Neural crest cell (in vitro differentiated cells): ENCODE data around the gene SERAC1. TPM values are rescaled to one million over a fixed set of nuclear protein-coding genes. Genes with fewer than 3 reads are reported as not detected.

ENCODE experiments used
- DNase-seq: peaks from one replicate; pipeline ENCODE4 v3.0.0; 2021; ENCODE audit warnings: low read depth, mixed read lengths, low spot score
- H3K27ac Mint-ChIP-seq: one replicate; pipeline ENCODE4 v1.8.0; 2021; ENCODE audit warnings: mild to moderate bottlenecking, mixed read lengths; ENCODE audit not compliant: unreplicated experiment
- H3K27me3 Mint-ChIP-seq: 2 replicates; pipeline ENCODE4 v1.8.0; 2021; ENCODE audit warnings: low read depth, mild to moderate bottlenecking, mixed read lengths
- H3K36me3 Mint-ChIP-seq: 2 replicates; pipeline ENCODE4 v1.8.0; 2021; ENCODE audit warnings: low read depth, mild to moderate bottlenecking, mixed read lengths
- H3K4me1 Mint-ChIP-seq: 2 replicates; pipeline ENCODE4 v1.8.0; 2021; ENCODE audit warnings: mixed read lengths
- H3K4me3 Mint-ChIP-seq: one replicate; pipeline ENCODE4 v1.8.0; 2021; ENCODE audit warnings: mild to moderate bottlenecking, mixed read lengths
- H3K9me3 Mint-ChIP-seq: 2 replicates; pipeline ENCODE4 v1.8.0; 2021; ENCODE audit warnings: mixed read lengths
- CTCF ChIP-seq: fragments of 200-600 bp; sonication (generic); conservative IDR thresholded peaks from 2 replicates; pipeline ENCODE4 v1.5.0; 2021; ENCODE audit warnings: antibody characterized with exemption, mild to moderate bottlenecking
- total RNA-seq: library from RNA; stranded (reverse); gene quantifications from 2 replicates; pipeline ENCODE4 v1.2.1, GENCODE V29; 2021

Gene SERAC1
- total RNA-seq, 1 donor from 2014 or later = 11.3 TPM

GRCh38 chr6:158165919-158166416 lies 2.1 kb downstream of the SERAC1 start:
- H3K9me3 Mint-ChIP-seq = no peaks in the 10 kb centered on the region

GRCh38 chr6:158164579-158165170 lies 3.4 kb downstream of the SERAC1 start:
- no peaks in the 10 kb centered on the region for H3K36me3 Mint-ChIP-seq
- H3K27ac Mint-ChIP-seq = no peak overlapping the region
- DNase-seq = no peak
- peak overlapping the region; percentile 31 for H3K4me3 Mint-ChIP-seq
- TF ChIP-seq CTCF = no peak
- H3K27me3 Mint-ChIP-seq = peaks cover 2% of the 10 kb centered on the region
- peaks cover 16% of the 10 kb centered on the region for H3K4me1 Mint-ChIP-seq
- H3K9me3 Mint-ChIP-seq = no peaks in the 10 kb centered on the region

More at GRCh38 chr6:158165919-158166416, 2.1 kb downstream of the SERAC1 start:
- no peak for TF ChIP-seq CTCF
- DNase-seq = no peak
- Mint-ChIP-seq H3K27ac (no peak overlapping the region), H3K4me3 (peak overlapping the region; percentile 36), H3K36me3 (no peaks in the 10 kb centered on the region), H3K4me1 (peaks cover 23% of the 10 kb centered on the region), H3K27me3 (peaks cover 2% of the 10 kb centered on the region)

- TF ChIP-seq CTCF = no peak
- H3K9me3 Mint-ChIP-seq = no peaks in the 10 kb centered on the region
- peaks cover 4% of the 10 kb centered on the region for H3K36me3 Mint-ChIP-seq
- no peak for DNase-seq
- H3K27ac Mint-ChIP-seq = no peak overlapping the region
- peaks cover 6% of the 10 kb centered on the region for H3K4me1 Mint-ChIP-seq
- H3K27me3 Mint-ChIP-seq = peaks cover under 1% of the 10 kb centered on the region
- no peak overlapping the region for H3K4me3 Mint-ChIP-seq
Observed at GRCh38 chr6:158161566-158162254, 6.4 kb downstream of the SERAC1 start.

GRCh38 chr6:158160932-158161539 lies 7.0 kb downstream of the SERAC1 start:
- Mint-ChIP-seq H3K36me3 (peaks cover 4% of the 10 kb centered on the region), H3K9me3 (no peaks in the 10 kb centered on the region), H3K4me1 (peaks cover 4% of the 10 kb centered on the region), H3K27me3 (no peaks in the 10 kb centered on the region), H3K27ac (no peak overlapping the region), H3K4me3 (no peak overlapping the region)
- DNase-seq = no peak
- TF ChIP-seq CTCF = no peak

- H3K9me3 Mint-ChIP-seq = no peaks in the 10 kb centered on the region
- H3K27ac Mint-ChIP-seq = no peak overlapping the region
- no peak for TF ChIP-seq CTCF
- DNase-seq = no peak
- H3K27me3 Mint-ChIP-seq = no peaks in the 10 kb centered on the region
- no peak overlapping the region for H3K4me3 Mint-ChIP-seq
- peaks cover 4% of the 10 kb centered on the region for H3K4me1 Mint-ChIP-seq
- peaks cover 4% of the 10 kb centered on the region for H3K36me3 Mint-ChIP-seq
Observed at GRCh38 chr6:158158748-158159147, 9.3 kb downstream of the SERAC1 start.
